GM19240 (cell line): Measurements from ENCODE around the gene ZBTB42.

Source experiments
- DNase-seq: peaks from one replicate; pipeline ENCODE4 v3.0.0; 2011; ENCODE audit warnings: low spot score; ENCODE audit not compliant: insufficient read length

ZBTB42 gene

DNA sequence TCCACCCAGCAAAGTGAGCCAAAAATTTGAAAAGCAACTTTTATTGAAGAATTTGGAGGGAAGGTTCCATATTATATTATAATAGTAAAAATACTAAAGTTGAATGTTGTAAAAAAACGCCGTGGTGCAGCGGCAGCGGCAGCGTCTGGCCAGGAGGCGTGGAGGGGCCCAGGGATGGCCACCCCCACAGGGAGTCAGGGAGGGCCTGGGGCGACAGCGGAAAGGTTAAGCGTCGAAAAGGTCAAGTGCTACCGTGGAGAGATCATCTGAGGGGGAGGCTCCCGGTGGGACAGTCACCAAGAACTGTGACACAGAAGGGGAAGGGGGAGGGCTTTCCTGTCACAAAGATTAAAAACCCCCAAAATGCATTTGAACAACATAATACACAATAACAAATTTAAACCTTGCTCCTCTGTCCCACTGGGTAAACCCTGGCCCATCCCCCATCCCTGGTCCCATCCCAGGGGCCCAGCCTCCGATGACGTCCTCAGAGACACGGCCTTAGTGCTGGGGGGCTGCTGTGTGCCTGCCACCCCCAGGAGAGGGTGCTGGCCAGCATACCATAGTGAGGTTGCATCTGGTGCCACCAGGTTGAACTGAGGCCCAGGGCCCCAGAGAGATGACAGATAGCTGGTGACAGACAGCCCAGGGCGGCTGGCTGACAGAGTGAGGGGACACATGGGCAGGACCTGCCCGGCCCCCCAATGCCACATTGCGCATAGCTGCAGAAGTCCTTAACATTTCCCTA, 31.4 kb upstream of the ZBTB42 start:
- no peak for DNase-seq

DNA sequence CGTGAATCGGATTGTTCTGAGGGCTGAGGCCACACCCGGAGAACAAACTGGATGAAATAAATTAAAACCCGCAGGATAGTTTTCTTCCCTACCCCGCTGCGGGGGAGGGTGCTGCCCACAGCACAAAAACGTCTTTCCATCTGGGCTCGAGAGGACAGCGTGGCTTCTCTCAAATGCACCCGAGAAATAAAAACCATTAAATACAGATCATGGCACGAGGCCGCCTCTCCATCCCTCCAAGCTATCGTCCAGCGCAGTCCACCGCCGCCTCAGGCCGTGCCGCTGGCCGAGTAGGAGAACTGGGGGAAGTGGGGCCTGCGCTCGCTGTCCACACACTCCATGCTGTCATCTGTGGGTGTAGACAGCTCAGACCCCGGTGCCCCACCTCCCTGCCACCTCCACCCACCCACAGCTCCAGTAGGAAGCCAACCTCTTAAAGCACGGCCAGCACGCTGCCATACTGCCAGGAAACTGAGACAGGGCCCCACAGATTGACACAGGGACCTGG, 30.8 kb upstream of the ZBTB42 start:
- no peak for DNase-seq

DNA sequence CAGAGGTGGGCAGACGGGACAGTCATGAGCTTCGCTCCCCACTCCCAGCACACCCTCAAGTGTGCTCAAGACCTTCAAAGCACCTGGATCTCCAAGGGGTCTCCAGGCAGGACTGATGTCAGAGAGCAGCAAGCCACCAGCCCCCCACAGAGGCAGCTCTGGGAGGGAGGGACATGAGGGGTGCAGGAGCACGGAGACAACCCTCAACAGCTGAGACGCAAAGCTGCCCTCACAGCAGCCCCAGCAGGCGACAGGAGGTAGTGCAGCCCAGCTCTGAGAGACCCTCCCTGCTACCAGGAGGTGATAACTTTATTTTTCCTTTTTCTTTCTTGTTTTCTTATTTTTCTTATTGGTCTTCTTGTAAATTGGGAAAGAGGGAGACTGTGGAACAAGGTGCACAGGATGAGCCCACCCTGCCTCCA, 30.0 kb upstream of the ZBTB42 start:
- DNase-seq: no peak

DNA sequence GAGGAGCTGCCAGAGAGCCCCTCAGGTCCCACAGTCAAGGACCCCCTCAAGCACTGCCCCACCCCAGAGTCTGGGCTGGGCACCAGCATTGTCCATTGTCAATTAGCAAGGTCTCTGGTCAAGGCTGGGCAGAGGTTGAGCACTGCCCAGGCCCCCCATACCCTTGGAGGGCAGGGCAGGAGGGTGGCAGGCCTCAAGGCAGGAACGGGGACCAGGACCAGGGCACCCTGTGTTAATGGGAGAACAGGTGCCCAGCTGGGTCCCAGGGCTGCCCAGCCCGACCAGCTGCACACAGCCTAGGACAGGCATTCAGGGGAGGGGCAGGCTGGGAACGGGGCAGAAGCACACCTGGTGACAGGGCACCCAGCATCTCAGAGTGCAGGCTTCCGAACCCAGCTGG, 29.5 kb upstream of the ZBTB42 start:
- no peak for DNase-seq

DNA sequence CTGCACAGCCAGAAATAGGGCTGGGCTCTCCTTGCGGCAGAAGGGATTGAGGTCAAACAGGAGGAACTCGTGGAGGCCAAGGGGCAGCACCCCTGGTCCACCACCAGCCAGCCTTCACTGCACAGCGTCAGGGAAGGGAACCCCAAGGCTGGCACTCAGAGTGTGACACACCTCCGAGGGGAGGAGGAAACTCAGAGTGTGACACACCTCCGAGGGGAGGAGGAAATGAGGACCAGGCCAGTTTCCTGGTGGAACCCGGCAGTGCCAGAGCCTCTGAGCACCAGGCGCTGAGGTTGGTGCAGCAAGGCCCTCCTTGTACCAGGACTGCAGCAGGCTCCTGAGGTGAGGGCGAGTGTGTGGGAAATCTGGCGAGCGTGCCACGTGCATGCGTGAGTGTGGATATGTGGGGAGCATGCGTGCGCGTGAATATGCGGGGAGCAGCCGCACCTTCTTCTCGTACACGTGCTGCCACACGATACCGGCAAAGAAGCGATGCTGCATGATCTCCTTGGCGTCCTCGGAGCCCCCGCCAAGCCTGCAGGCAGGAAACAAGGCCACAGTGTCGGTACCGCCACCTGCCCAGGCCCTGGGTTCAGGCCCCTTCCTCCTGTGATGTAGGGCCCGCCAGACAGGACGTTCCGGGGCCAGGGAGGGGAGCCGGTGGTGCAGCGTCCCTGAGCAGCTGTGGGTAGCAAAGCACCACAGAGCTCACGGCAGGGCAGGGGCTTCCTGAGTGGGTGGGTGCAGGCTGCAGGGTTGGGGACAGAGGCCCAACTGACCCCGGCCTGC, 28.8 kb upstream of the ZBTB42 start:
- DNase-seq: no peak

DNA sequence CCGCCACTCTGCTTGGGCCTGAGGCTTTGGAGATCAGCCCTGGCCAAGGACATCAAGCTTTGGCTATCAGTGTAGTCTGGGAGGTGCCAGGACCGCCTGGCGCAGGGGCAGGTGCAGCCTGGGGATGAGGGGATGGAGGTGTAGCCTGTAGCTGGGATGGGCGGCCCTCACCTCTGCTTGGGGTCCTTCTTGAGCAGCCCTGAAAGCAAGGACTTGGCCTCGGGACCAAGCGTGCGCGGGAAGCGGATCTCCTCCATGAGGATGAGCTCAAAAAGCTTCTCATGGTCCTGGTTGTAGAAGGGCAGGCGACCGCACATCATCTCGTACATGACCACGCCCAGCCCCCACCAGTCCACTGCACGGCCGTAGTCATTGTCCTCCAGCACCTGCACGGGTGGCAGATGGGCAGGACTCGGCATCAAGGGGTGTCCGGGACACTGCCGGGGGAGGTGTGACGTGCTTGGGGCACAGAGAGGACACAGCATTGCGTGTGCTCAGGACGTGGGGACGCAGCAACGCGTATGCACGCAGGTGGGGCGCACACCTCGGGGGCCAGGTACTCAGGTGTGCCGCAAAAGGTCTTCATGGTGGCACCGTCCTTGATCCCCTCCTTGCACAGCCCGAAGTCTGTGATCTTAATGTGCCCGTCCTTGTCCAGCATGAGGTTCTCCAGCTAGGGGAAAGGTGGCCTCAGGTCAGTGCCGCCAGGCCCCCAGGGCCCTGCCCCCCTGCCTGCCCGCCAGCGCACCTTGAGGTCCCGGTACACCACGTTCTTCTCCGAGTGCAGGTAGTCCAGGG, 28.0 kb upstream of the ZBTB42 start:
- DNase-seq: no peak

DNA sequence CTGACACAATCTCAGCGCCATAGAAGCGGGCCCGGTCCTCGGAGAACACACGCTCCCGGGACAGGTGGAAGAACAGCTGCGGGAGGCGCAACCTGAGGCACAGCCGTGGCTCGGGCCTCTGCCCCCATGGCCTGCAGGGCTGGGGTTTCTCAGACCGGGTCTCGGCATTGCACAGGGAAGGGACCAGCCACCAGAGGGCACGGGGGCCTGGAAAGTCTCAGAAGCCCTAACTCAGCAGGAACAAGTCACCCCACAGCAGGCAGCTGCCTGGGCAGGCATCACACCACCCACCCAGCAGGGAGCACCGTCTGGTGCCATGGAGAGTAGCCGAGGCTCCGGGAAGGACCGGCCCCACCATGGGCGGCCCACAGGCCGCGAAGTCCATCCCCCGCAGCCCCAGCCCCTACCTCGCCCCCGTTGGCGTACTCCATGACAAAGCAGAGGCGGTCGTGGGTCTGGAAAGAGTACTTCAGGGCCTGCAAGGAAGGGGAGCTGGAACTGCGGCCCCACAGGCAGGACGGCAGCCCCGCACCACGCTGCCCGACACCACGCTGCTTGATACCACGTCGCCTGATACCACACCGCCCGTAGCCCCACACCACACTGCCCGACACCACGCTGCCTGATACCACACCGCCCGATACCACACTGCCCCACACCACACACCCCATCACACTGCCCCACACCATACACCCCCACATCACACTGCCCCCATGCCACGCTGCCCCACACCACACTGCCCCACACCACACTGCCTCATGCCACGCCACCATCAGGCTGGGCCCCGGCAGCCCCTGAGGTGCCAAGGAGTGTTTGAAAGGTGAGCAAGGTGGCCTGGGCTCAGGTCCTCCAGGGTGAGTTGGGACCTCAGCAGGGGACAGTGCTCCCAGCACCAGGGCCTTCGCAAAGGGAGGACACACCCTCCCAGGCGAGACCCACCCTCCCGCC, 27.1 kb upstream of the ZBTB42 start:
- no peak for DNase-seq

DNA sequence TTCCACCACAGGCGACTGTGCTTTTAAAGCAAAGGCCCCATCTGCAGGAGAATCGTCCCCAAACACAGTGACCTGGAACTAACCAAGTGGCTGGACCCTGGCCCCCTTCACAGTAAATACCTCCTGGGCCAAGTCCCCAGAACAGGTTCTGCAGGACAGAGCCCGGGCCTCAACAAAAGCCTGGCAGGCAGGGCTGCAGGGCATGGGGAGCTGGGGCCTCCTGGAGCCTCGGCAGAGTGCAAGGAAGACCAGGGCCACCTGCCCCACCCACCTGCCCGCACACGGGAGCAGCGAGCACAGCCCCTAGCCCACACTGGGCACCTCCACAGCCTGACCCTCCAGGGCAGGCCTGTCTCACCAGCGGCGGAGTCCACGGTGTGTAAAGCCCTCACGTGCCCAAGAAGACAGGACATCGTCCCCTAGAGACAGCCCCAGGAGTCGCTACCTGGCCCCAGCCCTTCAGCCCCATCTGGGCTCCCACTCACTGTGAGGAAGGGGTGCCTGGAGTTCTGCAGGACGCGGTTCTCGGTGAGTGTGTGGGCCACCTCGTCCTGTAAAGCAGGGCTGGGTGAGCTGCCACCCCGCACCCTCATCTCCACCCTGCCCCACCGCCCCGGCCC, 26.3 kb upstream of the ZBTB42 start:
- DNase-seq: no peak

DNA sequence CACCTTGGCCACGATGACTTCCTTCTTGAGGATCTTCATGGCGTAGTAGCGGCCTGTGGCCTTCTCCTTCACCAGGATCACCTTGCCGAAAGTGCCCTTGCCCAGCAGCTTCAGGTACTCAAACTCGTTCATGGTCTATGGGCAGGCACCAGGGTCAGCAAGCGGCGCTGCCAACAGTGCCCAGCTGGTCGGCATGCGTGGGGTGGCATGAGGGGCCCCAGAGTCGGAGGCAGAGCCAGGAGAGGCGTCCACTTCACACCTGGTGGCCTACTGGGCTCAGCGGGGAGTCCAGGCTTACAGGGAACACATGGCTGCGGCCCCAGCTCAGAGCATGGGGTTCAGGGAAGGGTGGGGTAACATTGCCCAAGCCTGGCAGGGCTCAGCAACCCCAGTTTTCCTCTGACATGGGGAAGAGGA, 25.8 kb upstream of the ZBTB42 start:
- DNase-seq: no peak

DNA sequence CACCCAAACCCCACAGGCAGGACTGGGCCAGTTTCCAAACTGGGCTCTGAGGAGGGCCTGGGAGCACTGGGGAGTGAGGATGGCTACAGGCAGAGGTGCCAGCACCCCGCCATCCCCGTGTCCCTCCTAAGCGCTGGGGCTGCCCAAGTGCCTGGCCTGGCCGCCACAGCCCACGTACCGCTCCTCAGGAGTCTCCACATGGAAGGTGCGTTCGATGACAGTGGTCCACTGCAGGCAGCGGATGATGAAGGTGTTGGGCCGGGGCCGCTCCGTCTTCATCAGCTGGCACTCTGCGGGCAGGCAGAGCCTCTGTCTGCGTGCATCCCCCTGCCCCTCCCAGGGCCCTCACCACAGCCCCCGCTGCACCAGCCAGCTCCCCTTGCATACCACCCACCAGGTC, 24.4 kb upstream of the ZBTB42 start:
- no peak for DNase-seq

DNA sequence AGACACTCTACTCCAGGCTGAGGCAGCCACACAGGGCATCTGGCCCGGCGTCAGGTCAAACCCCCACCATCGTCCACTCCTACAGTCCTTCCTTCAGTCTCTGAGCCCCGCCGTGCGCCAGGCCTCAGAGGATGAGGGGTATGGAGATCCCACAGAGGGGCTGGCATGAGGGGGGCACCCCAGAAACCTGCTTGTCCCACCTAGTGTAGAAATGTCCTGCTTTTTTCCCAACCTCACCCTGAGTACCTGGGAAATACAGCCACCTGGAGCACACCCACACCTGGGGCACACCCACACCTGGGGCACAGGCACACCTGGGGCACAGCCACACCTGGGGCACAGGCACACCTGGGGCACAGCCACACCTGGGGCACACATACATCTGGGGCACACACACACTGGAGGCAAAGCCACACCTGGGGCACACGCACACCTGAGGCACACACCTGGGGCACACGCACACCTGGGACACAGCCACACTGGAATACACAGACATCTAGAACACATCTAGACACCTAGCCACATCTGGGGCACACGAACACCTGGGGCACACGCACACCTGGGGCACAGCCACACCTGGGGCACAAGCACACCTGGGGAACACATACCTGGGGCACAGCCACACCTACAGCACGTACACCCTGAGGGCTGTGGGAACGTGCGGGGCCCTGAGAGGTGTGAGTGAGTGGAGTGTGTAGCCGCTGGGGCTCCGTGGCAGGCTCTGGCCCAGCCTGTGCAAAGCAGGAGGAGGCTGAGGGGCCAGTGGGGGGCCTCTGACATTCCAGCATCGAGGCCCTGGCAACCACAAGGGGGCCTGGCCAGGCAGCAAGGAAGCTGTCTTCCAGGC, 23.7 kb upstream of the ZBTB42 start:
- no peak for DNase-seq

DNA sequence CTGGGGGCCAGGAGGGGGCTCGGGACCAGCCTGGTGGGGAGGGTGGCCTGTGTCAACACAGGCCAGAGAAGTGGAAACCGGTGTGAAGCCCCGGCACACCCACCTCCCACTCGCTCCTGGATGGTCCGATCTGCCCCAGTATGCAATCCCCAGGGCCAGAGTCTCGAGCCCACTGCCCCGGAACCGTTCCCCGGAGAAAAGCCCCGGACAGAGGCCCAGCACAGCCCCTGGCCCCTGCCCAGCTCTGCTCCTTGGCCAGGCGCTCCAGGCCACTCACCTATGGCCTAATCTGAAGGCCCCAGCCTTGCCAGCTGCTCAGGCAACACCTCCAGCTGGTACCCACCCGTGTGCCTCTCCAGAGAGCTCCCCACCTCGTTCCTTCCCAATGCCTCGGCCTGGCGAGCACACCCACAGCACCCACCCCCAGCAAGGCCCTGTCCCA, 23.1 kb upstream of the ZBTB42 start:
- DNase-seq: no peak

DNA sequence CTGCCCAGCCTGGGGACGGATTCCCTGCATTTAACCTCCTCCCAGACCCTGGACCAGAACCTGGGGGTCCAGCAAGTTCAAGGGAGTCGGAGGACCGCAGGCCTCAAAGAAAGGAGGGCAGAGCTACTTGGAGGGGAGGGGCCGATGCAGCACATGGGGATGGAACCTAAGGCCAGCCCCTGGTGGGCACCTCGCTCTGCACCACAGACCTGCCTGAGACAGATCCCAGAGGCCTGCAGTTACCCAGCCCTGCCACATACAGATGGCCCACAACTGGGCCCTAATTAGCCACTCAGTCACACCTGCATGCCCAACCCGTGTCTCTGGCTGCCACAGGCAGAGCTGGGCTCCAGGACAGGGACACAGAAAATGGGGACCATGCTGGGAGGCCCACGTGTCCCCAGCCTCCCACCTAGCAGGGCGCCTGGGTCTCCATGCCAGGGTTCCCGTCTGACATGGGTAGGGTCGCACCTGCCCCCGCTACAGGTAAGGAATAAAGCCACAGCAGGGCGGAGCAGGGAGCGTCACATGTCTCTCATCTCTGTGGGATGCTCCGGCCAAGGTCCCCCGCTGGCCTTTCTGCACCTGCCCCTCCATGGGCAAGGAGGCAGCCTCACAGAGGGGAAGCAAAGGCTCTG, 22.1 kb upstream of the ZBTB42 start:
- DNase-seq: no peak

DNA sequence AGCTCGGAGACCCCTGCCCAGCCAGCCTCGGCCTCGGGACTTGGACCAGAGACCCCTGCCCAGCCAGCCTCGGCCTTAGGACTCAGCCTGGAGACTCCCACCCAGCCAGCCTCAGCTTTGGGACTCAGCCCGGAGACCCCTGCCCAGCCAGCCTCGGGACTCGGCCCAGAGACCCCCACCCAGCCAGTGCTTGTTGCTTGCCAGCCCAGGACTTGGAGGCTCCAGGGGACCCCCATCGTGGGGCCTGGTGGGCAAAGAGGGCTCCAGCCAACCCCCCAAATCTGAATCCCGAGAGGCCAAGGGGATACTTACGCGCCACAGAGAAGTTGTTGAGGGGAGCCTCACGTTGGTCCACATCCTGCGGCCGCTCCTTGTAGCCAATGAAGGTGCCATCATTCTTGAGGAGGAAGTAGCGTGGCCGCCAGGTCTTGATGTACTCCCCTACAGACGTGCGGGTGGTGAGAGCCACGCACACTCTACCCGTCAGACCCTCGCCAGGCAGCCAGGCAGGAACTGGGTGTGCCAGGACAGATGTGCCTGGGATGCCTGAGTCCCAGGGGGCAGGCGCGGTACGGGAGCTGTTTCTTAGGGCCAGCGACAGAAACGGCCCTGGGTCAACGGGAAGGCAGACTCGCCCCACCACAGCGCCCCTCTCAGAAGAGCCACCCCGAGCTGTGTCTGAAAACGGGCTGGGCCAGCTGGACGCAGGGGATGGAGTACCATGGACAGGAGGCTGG, 21.0 kb upstream of the ZBTB42 start:
- no peak for DNase-seq

DNA sequence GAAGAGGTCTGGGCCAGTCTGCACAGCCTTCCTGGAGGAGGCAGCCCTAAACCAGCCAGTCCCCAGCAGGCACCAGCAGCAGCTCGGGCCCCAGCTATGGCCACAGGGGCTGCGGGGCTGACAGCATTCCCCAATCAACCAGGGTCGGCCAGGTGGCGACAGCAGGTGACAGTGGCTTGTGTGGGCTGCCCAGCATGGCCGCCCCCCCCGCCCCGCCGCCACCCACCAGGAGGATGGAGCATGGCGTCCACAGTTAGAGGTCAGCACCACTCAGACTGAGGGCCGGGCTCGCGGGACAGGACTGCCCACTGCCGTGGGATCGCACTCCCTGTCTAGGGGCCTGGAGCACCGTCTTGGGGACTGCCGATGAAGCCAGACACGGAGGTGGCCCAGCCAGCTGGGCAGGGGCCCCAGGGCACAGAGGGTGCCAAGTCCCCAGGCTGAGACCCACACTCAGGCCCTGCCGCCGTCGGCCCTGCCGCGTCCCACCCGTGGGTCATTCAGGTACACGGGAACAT, 20.3 kb upstream of the ZBTB42 start:
- no peak for DNase-seq

DNA sequence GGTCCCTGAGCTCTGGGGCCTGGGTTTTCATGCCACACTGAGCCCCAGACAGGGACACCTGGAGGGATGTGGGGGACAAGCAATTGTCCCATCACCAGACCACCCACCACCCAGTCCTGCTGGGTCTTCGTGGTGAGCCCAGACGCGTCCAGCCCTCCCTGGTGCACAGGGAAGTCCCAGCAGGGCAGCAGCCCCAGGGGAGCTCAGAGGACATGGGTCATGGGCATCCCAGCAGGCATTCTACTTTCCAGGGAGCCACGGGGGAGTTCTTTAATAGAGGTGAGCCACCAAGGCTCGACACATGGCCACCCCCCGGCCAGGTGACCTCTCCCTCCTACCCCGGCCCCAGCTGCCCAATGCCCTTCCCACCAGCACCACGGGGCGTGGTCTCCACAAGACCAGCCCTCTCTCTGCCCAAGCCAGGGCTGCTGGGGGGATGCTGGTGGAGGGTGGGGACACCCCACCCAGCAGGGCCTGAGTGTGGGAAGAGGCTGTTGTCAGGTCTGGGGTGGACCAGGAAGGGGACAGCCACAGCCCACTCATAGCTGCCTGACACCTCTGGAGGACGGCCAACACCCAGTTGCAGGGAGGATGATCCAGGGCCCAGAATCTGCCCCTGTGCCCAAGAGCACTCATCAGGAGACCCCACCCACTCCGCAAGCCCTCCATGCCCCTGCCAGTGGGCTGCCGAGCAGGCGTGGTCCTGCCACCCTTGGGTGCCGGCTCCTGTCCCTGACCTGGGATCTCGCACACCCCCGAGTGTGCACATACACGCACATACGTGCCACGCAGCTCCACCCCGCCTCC, 19.4 kb upstream of the ZBTB42 start:
- no peak for DNase-seq
